ENCODE results near the gene LIPI. TPM values are rescaled to one million over a fixed set of nuclear protein-coding genes. Genes with fewer than 3 reads are reported as not detected.
A peak's percentile ranks its signal among the peaks of the same experiment; 100 is the strongest.
"Not testable (repeated sequence)": the region's sequence is repeated elsewhere in the genome, so short reads cannot be mapped to it uniquely, and the experiment has no call there.

Gene LIPI
- polyA plus RNA-seq, 2 donors = not detected

GRCh38 chr21:14236180-14236579, 25.4 kb upstream of the LIPI start:
- Histone ChIP-seq H3K27ac (ENCODE audit: low read depth in 2 of 2, low read length in 1 of 2) (no peak overlapping the region), H3K27me3 (ENCODE audit: control insufficient read depth in 1 of 2, insufficient read depth in 2 of 2, low read length in 2 of 2) (no peaks in the 10 kb centered on the region), H3K9me3 (ENCODE audit: control insufficient read depth in 2 of 2, insufficient read depth in 1 of 2, low read depth in 1 of 2, low read length in 1 of 2) (no peaks in the 10 kb centered on the region), H3K36me3 (ENCODE audit: control insufficient read depth in 2 of 2, insufficient read depth in 2 of 2, low read length in 1 of 2) (no peaks in the 10 kb centered on the region), H3K4me3 (ENCODE audit: low read depth in 1 of 2, low read length in 2 of 2) (no peak overlapping the region), H3K4me1 (ENCODE audit: control insufficient read depth in 2 of 2, insufficient read depth in 2 of 2, low read length in 1 of 2) (no peaks in the 10 kb centered on the region)
- WGBS, 2 donors = 50 to 56% methylated on average over 3 of the region's 3 CpGs

GRCh38 chr21:14235101-14235500, 24.3 kb upstream of the LIPI start:
- Histone ChIP-seq H3K4me1 (ENCODE audit: control insufficient read depth in 2 of 2, insufficient read depth in 2 of 2, low read length in 1 of 2) (no peaks in the 10 kb centered on the region), H3K36me3 (ENCODE audit: control insufficient read depth in 2 of 2, insufficient read depth in 2 of 2, low read length in 1 of 2) (no peaks in the 10 kb centered on the region), H3K9me3 (ENCODE audit: control insufficient read depth in 2 of 2, insufficient read depth in 1 of 2, low read depth in 1 of 2, low read length in 1 of 2) (no peaks in the 10 kb centered on the region), H3K27me3 (ENCODE audit: control insufficient read depth in 1 of 2, insufficient read depth in 2 of 2, low read length in 2 of 2) (no peaks in the 10 kb centered on the region), H3K4me3 (ENCODE audit: low read depth in 1 of 2, low read length in 2 of 2) (no peak overlapping the region), H3K27ac (ENCODE audit: low read depth in 2 of 2, low read length in 1 of 2) (no peak overlapping the region)
- WGBS, 2 donors = 75 to 83% methylated on average over 5 of the region's 5 CpGs

DNA sequence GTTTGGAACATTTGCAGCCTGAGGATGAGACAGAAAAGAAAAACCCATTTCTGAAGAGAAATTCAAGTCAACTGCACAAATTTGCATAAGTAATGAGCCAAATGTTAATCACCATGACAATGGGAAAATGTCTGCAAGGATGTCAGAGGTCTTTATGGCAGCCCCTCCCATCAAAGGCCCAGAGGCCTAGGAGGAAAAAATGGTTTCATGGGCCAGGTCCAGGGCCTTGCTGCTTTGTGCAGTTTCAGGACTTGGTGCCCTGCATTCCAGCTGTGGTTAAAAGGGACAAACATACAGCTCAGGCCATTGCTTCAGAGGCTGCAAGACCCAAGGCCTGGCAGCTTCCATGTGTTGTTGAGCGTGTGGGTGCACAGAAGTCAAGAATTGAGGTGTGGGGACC, 18.6 kb upstream of the LIPI start:
- 73 to 76% methylated on average over 1 of the region's 1 CpG for WGBS, 2 donors
- Histone ChIP-seq H3K4me3 (ENCODE audit: low read depth in 1 of 2, low read length in 2 of 2) (no peak overlapping the region), H3K27ac (ENCODE audit: low read depth in 2 of 2, low read length in 1 of 2) (no peak overlapping the region), H3K27me3 (ENCODE audit: control insufficient read depth in 1 of 2, insufficient read depth in 2 of 2, low read length in 2 of 2) (no peaks in the 10 kb centered on the region), H3K4me1 (ENCODE audit: control insufficient read depth in 2 of 2, insufficient read depth in 2 of 2, low read length in 1 of 2) (no peaks in the 10 kb centered on the region), H3K9me3 (ENCODE audit: control insufficient read depth in 2 of 2, insufficient read depth in 1 of 2, low read depth in 1 of 2, low read length in 1 of 2) (no peaks in the 10 kb centered on the region), H3K36me3 (ENCODE audit: control insufficient read depth in 2 of 2, insufficient read depth in 2 of 2, low read length in 1 of 2) (no peaks in the 10 kb centered on the region)

- H3K9me3 ChIP-seq (ENCODE audit: control insufficient read depth in 2 of 2, insufficient read depth in 1 of 2, low read depth in 1 of 2, low read length in 1 of 2) = no peaks in the 10 kb centered on the region
- H3K27me3 ChIP-seq (ENCODE audit: control insufficient read depth in 1 of 2, insufficient read depth in 2 of 2, low read length in 2 of 2) = no peaks in the 10 kb centered on the region
- H3K27ac ChIP-seq (ENCODE audit: low read depth in 2 of 2, low read length in 1 of 2) = no peak overlapping the region
- H3K36me3 ChIP-seq (ENCODE audit: control insufficient read depth in 2 of 2, insufficient read depth in 2 of 2, low read length in 1 of 2) = no peaks in the 10 kb centered on the region
- no peaks in the 10 kb centered on the region for H3K4me1 ChIP-seq (ENCODE audit: control insufficient read depth in 2 of 2, insufficient read depth in 2 of 2, low read length in 1 of 2)
- 94 to 95% methylated on average over 1 of the region's 1 CpG for WGBS, 2 donors
- no peak overlapping the region for H3K4me3 ChIP-seq (ENCODE audit: low read depth in 1 of 2, low read length in 2 of 2)
Measured at GRCh38 chr21:14223365-14223764, 12.6 kb upstream of the LIPI start.

DNA sequence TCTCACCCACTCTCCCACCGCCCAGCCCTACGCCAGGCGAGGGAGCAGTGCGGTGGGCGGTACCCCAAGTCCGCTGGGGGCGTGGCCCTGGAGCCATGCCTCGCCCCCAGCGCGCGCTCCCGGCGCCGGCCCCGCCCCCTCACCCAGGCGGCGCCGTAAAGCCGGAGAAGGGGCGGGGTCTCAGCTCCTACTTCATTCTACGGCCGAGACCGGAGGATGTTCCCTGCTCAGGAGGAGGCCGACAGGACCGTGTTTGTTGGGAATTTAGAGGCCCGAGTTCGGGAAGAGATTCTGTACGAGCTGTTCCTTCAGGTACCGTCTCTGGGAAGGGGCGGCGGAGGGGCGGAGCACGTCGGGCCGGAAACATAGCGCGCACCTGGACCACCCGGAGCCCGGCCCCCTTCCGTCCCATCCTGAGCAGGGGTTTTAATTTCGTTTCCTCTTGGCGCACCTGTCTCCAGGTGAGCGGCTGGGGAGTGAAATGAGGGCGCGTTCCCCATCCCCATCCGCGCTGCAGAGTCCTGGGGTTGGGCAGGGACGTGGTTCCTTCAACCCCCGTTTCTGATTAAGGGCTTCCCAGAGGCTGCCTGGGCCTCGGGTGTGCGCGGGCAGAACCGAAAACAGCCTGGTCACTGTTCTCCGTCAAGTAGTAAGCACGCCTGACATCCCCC, 5.4 kb upstream of the LIPI start, which contains the start of gene RBM11:
RBM11 (plus strand) TSS at position 187 of the 671 bp plus-strand sequence; CDS start at position 217, 30 bp downstream.
- no peaks in the 10 kb centered on the region for H3K4me1 ChIP-seq (ENCODE audit: control insufficient read depth in 2 of 2, insufficient read depth in 2 of 2, low read length in 1 of 2)
- no peak within 1 kb of the TSS for H3K27ac ChIP-seq (ENCODE audit: low read depth in 2 of 2, low read length in 1 of 2)
- H3K36me3 ChIP-seq (ENCODE audit: control insufficient read depth in 2 of 2, insufficient read depth in 2 of 2, low read length in 1 of 2) = no peaks in the 10 kb centered on the region
- peak within 1 kb of the TSS; percentile 56 to 80 for H3K4me3 ChIP-seq (ENCODE audit: low read depth in 1 of 2, low read length in 2 of 2)
- H3K27me3 ChIP-seq (ENCODE audit: control insufficient read depth in 1 of 2, insufficient read depth in 2 of 2, low read length in 2 of 2) = no peaks in the 10 kb centered on the region
- 1% methylated on average over 55 of the region's 55 CpGs for WGBS, 2 donors
- H3K9me3 ChIP-seq (ENCODE audit: control insufficient read depth in 2 of 2, insufficient read depth in 1 of 2, low read depth in 1 of 2, low read length in 1 of 2) = no peaks in the 10 kb centered on the region

- H3K27me3 ChIP-seq (ENCODE audit: control insufficient read depth in 1 of 2, insufficient read depth in 2 of 2, low read length in 2 of 2) = no peaks in the 10 kb centered on the region
- no peaks in the 10 kb centered on the region for H3K4me1 ChIP-seq (ENCODE audit: control insufficient read depth in 2 of 2, insufficient read depth in 2 of 2, low read length in 1 of 2)
- H3K4me3 ChIP-seq (ENCODE audit: low read depth in 1 of 2, low read length in 2 of 2) = no peak overlapping the region
- H3K9me3 ChIP-seq (ENCODE audit: control insufficient read depth in 2 of 2, insufficient read depth in 1 of 2, low read depth in 1 of 2, low read length in 1 of 2) = no peaks in the 10 kb centered on the region
- no peak overlapping the region for H3K27ac ChIP-seq (ENCODE audit: low read depth in 2 of 2, low read length in 1 of 2)
- H3K36me3 ChIP-seq (ENCODE audit: control insufficient read depth in 2 of 2, insufficient read depth in 2 of 2, low read length in 1 of 2) = no peaks in the 10 kb centered on the region
Measured at GRCh38 chr21:14213164-14213563, 2.4 kb upstream of the LIPI start.

DNA sequence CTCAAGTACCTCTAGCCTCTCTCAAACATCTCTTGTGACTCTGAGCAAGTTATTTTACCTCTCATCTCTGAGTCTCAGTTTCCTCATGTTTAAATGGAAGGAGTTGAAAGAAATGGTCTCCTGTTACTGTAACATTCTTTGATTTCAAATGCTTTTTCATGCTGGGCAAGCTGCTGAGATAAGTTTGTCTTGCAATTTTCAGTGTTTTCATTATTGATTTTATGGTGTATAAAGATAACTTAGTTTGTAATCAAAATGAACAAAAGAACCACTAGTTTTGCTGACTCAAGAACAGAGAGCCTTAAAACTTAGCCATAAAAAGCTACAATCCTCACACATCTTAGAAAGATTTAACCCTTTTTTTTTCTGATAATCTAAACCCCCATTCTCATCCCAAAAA, 4.5 kb downstream of the LIPI start:
- no peaks in the 10 kb centered on the region for H3K27me3 ChIP-seq (ENCODE audit: control insufficient read depth in 1 of 2, insufficient read depth in 2 of 2, low read length in 2 of 2)
- H3K36me3 ChIP-seq (ENCODE audit: control insufficient read depth in 2 of 2, insufficient read depth in 2 of 2, low read length in 1 of 2) = no peaks in the 10 kb centered on the region
- H3K9me3 ChIP-seq (ENCODE audit: control insufficient read depth in 2 of 2, insufficient read depth in 1 of 2, low read depth in 1 of 2, low read length in 1 of 2) = no peaks in the 10 kb centered on the region
- H3K4me1 ChIP-seq (ENCODE audit: control insufficient read depth in 2 of 2, insufficient read depth in 2 of 2, low read length in 1 of 2) = no peaks in the 10 kb centered on the region
- no peak overlapping the region for H3K27ac ChIP-seq (ENCODE audit: low read depth in 2 of 2, low read length in 1 of 2)
- H3K4me3 ChIP-seq (ENCODE audit: low read depth in 1 of 2, low read length in 2 of 2) = no peak overlapping the region

DNA sequence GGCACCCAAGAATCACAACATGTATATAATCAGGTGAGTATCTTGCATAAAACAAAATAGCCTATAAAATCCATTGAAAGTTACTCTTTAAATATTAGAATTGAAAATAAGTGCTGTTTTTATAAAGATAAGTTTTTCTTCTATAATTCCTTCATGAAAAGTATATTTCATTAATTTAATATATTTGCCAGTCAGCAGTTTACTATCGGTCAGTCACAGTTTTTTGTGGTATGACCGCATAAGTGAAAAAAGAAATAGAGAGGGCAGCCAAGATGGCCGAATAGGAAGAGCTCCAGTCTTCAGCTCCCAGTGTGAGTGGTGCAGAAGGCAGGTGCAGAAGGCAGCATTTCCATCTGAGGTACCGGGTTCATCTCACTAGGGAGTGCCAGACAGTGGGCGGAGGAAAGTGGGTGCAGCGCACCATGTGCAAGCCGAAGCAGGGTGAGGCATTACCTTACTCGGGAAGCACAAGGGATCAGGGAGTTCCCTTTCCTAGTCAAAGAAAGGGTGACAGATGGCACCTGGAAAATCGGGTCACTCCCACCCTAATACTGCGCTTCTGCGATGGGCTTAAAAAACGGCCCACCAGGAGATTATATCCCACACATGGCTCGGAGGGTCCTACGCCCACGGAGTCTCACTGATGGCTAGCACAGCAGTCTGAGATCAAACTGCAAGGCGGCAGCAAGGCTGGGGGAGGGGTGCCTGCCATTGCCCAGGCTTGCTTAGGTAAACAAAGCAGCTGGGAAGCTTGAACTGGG, 44.1 kb downstream of the LIPI start:
- not testable (repeated sequence) for H3K27ac ChIP-seq (ENCODE audit: low read depth in 2 of 2, low read length in 1 of 2); H3K27me3 ChIP-seq (ENCODE audit: control insufficient read depth in 1 of 2, insufficient read depth in 2 of 2, low read length in 2 of 2); H3K36me3 ChIP-seq (ENCODE audit: control insufficient read depth in 2 of 2, insufficient read depth in 2 of 2, low read length in 1 of 2); H3K4me1 ChIP-seq (ENCODE audit: control insufficient read depth in 2 of 2, insufficient read depth in 2 of 2, low read length in 1 of 2); H3K4me3 ChIP-seq (ENCODE audit: low read depth in 1 of 2, low read length in 2 of 2); H3K9me3 ChIP-seq (ENCODE audit: control insufficient read depth in 2 of 2, insufficient read depth in 1 of 2, low read depth in 1 of 2, low read length in 1 of 2)
- WGBS, 2 donors = 83 to 87% methylated on average over 16 of the region's 16 CpGs

GRCh38 chr21:14143999-14144398, 66.8 kb downstream of the LIPI start:
- Histone ChIP-seq H3K4me1 (ENCODE audit: control insufficient read depth in 2 of 2, insufficient read depth in 2 of 2, low read length in 1 of 2) (no peaks in the 10 kb centered on the region), H3K9me3 (ENCODE audit: control insufficient read depth in 2 of 2, insufficient read depth in 1 of 2, low read depth in 1 of 2, low read length in 1 of 2) (no peaks in the 10 kb centered on the region), H3K27ac (ENCODE audit: low read depth in 2 of 2, low read length in 1 of 2) (no peak overlapping the region), H3K4me3 (ENCODE audit: low read depth in 1 of 2, low read length in 2 of 2) (no peak overlapping the region), H3K36me3 (ENCODE audit: control insufficient read depth in 2 of 2, insufficient read depth in 2 of 2, low read length in 1 of 2) (no peaks in the 10 kb centered on the region), H3K27me3 (ENCODE audit: control insufficient read depth in 1 of 2, insufficient read depth in 2 of 2, low read length in 2 of 2) (peaks cover 0 to 2% of the 10 kb centered on the region in 2 donors)

DNA sequence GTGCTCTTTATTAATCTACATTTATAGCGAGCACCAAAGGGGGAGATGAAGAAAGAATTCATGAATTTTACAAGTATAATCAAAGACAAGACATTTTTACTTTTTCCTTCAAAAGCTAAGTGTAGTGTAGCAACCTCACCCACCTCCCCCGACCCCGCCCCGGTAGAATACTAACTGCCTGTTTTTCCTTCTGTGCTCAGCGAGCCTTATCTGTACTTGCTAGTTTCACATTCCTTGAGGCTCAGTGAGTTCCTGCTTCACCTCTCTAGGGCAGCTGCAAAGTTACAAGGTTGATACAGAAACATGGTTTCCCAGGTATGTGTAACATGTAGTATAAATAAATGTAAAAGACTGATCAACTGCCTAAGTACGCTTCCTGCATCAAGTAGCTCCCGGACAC, 86.5 kb downstream of the LIPI start:
- Histone ChIP-seq H3K4me3 (ENCODE audit: low read depth in 1 of 2, low read length in 2 of 2) (no peak overlapping the region), H3K27ac (ENCODE audit: low read depth in 2 of 2, low read length in 1 of 2) (no peak overlapping the region), H3K9me3 (ENCODE audit: control insufficient read depth in 2 of 2, insufficient read depth in 1 of 2, low read depth in 1 of 2, low read length in 1 of 2) (peaks cover 0 to 2% of the 10 kb centered on the region in 2 donors), H3K27me3 (ENCODE audit: control insufficient read depth in 1 of 2, insufficient read depth in 2 of 2, low read length in 2 of 2) (no peaks in the 10 kb centered on the region), H3K4me1 (ENCODE audit: control insufficient read depth in 2 of 2, insufficient read depth in 2 of 2, low read length in 1 of 2) (no peaks in the 10 kb centered on the region), H3K36me3 (ENCODE audit: control insufficient read depth in 2 of 2, insufficient read depth in 2 of 2, low read length in 1 of 2) (no peaks in the 10 kb centered on the region)
- WGBS, 2 donors = 86 to 93% methylated on average over 7 of the region's 7 CpGs

All from esophagus (tissue), 2 donors.